GM21737 (cell line): ENCODE results near the gene MDC1.

Source experiments
- ATAC-seq: cut with Tn5 transposase; IDR thresholded peaks from one replicate; pipeline ENCODE4 v1.9.1; 2021; ENCODE audit warnings: mild to moderate bottlenecking, moderate library complexity; ENCODE audit not compliant: unreplicated experiment

Gene MDC1

GRCh38 chr6:30707281-30707850 is 9.7 kb downstream of the MDC1 start:
- no peak for ATAC-seq

- ATAC-seq: no peak
Observed at GRCh38 chr6:30705620-30706019, 11.5 kb downstream of the MDC1 start.

GRCh38 chr6:30703821-30704220 is 13.3 kb downstream of the MDC1 start:
- no peak for ATAC-seq

- ATAC-seq: no peak
Observed at GRCh38 chr6:30703011-30703410, 14.1 kb downstream of the MDC1 start.

- no peak for ATAC-seq
Observed at GRCh38 chr6:30700340-30700739, 16.7 kb downstream of the MDC1 start.

- no peak for ATAC-seq
Observed at GRCh38 chr6:30696432-30696831, 20.6 kb downstream of the MDC1 start.

GRCh38 chr6:30691208-30691847 is 25.8 kb downstream of the MDC1 start:
- no peak for ATAC-seq

- ATAC-seq: peak; percentile 31
Observed at GRCh38 chr6:30690403-30691207, 26.5 kb downstream of the MDC1 start, which contains the start of gene NRM. NRM (minus strand) TSS chr6:30690984; CDS start chr6:30690974, 10 bp downstream.

GRCh38 chr6:30689985-30690384 is 27.1 kb downstream of the MDC1 start:
- no peak for ATAC-seq

- no peak for ATAC-seq
Observed at GRCh38 chr6:30689022-30689865, 27.8 kb downstream of the MDC1 start.

- no peak for ATAC-seq
Observed at GRCh38 chr6:30688569-30688968, 28.5 kb downstream of the MDC1 start.

- ATAC-seq: no peak
Observed at GRCh38 chr6:30687659-30688431, 29.2 kb downstream of the MDC1 start.

GRCh38 chr6:30686908-30687658 is 30.0 kb downstream of the MDC1 start:
- ATAC-seq: peak; percentile 45

GRCh38 chr6:30686009-30686907 is 30.8 kb downstream of the MDC1 start, which contains the start of gene PPP1R18:
PPP1R18 (minus strand) TSS chr6:30686645; CDS start chr6:30686018, 627 bp downstream.
- no peak for ATAC-seq

GRCh38 chr6:30685157-30686008 is 31.7 kb downstream of the MDC1 start:
- ATAC-seq: no peak

GRCh38 chr6:30684386-30685156 is 32.5 kb downstream of the MDC1 start:
- ATAC-seq: no peak

- no peak for ATAC-seq
Observed at GRCh38 chr6:30683980-30684338, 33.1 kb downstream of the MDC1 start.
